Hepatocyte (in vitro differentiated cells): Measurements from ENCODE around the gene PID1. TPM values are rescaled to one million over a fixed set of nuclear protein-coding genes. Genes with fewer than 3 reads are reported as not detected.

Experiments
- DNase-seq: peaks from one replicate; pipeline ENCODE4 v3.0.0-alpha.2; 2016; ENCODE audit warnings: low spot score
- H2AFZ ChIP-seq: fragments of 200-600 bp; sonication (generic); 2 replicates; pipeline ENCODE4 v1.6.0; 2016; ENCODE audit warnings: antibody characterized with exemption, mild to moderate bottlenecking
- H3K27ac ChIP-seq: fragments of 200-600 bp; sonication (generic); 2 replicates; pipeline ENCODE4 v1.5.1; 2016; ENCODE audit warnings: mild to moderate bottlenecking
- H3K27me3 ChIP-seq: fragments of 200-600 bp; sonication (generic); 2 replicates; pipeline ENCODE4 v1.6.1; 2016
- H3K36me3 ChIP-seq: fragments of 200-600 bp; sonication (generic); replicated peaks from 2 replicates; pipeline ENCODE4 v1.5.1; 2016; ENCODE audit warnings: low read depth; ENCODE audit not compliant: insufficient read depth
- H3K4me1 ChIP-seq: fragments of 200-600 bp; sonication (generic); 2 replicates; pipeline ENCODE4 v1.5.1; 2016; ENCODE audit warnings: mild to moderate bottlenecking, moderate library complexity; ENCODE audit not compliant: insufficient read depth
- H3K4me2 ChIP-seq: fragments of 200-600 bp; sonication (generic); 2 replicates; pipeline ENCODE4 v1.6.0; 2016
- H3K4me3 ChIP-seq: fragments of 200-600 bp; sonication (generic); 2 replicates; pipeline ENCODE4 v1.5.1; 2016; ENCODE audit warnings: mild to moderate bottlenecking
- H3K79me2 ChIP-seq: fragments of 200-600 bp; sonication (generic); 2 replicates; pipeline ENCODE4 v1.6.0; 2017; ENCODE audit warnings: mild to moderate bottlenecking
- H3K9me2 ChIP-seq: fragments of 200-600 bp; sonication (generic); replicated peaks from 2 replicates; pipeline ENCODE4 v1.6.0; 2017; ENCODE audit warnings: mild to moderate bottlenecking; ENCODE audit not compliant: insufficient read depth
- H3K9me3 ChIP-seq: fragments of 200-600 bp; sonication (generic); 2 replicates; pipeline ENCODE4 v1.5.1; 2016; ENCODE audit warnings: low read depth, mild to moderate bottlenecking
- H4K20me1 ChIP-seq: fragments of 200-600 bp; sonication (generic); 2 replicates; pipeline ENCODE4 v1.6.0; 2016; ENCODE audit warnings: mild to moderate bottlenecking; ENCODE audit not compliant: insufficient read depth, poor library complexity, severe bottlenecking
- EZH2 ChIP-seq: fragments of 200-600 bp; sonication (generic); IDR thresholded peaks from 2 replicates; pipeline ENCODE4 v1.6.1; 2016; ENCODE audit warnings: antibody characterized with exemption, mild to moderate bottlenecking, borderline replicate concordance
- EZH2phosphoT487 ChIP-seq: fragments of 200-600 bp; sonication (generic); IDR thresholded peaks from one replicate; pipeline ENCODE4 v1.6.1; 2018; ENCODE audit warnings: antibody characterized with exemption, mild to moderate bottlenecking, low read depth, moderate library complexity; ENCODE audit not compliant: unreplicated experiment, severe bottlenecking
- WGBS: methylation state at CpG from one replicate; pipeline ENCODE4 v1.1.6; 2016; ENCODE audit warnings: low lambda C conversion rate; ENCODE audit errors: missing lambda C conversion rate; 5-methylcytosine and 5-hydroxymethylcytosine counted together
- polyA plus RNA-seq: library from polyadenylated mRNA; unstranded; fragments of >200 nt; fragmentation: Nextera tagmentation; extraction: Ambion mirVana; gene quantifications from 2 replicates; pipeline ENCODE4 v1.2.1, GENCODE V29; 2016
- total RNA-seq: library from RNA; depleted of rRNA; stranded (reverse); fragments of >200 nt; gene quantifications from 2 replicates; pipeline ENCODE4 v1.2.3, GENCODE V29; 2014
- TF ChIP-seq, protein P1 (sequence below): fragments of 200-600 bp; sonication (generic); IDR thresholded peaks from 2 replicates; pipeline ENCODE4 v1.5.1; 2016; ENCODE audit warnings: antibody characterized with exemption, mild to moderate bottlenecking; ENCODE audit not compliant: poor library complexity

Gene PID1
- total and polyA plus RNA-seq, 2 experiments from 2014 or later: 26.7 to 31.1 TPM

DNA sequence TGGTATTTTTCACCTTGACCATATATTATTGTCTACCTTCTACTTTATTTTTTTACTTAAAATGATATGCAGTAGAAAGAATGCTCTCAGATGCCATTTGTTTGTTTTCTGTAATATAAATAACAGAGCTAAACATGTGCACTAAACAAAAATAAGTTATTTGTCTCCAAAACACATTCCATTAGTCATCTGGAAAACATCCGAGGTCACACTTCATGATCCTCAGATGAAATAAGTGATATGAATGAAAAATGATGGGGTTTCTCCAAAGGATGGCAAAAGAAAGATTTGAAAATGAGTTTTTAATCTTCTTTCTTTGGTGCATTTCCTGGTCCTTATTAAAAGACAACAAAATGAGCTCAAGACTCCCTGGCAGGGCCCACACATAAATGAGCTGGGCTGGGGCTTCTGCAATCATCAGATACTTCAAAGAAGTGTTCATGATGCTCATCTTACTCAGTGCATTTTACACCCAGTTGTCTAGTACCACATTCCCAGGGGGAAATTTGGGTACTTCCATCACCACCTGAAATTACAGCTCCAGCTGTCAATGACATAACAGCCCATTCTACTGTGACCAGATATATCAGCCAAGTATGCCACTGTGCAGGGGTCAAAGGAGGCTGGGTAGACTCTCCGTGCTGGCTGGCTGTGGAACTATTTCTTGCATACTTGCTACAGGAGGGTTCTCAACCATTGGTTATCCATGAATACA is 283.5 kb downstream of the PID1 start:
- Histone ChIP-seq H3K9me3 (no peaks in the 10 kb centered on the region), H3K9me2 (no peaks in the 10 kb centered on the region), H3K36me3 (no peaks in the 10 kb centered on the region), H3K4me2 (no peak overlapping the region), H3K4me1 (no peaks in the 10 kb centered on the region), H4K20me1 (no peaks in the 10 kb centered on the region), H2AFZ (no peak overlapping the region), H3K27me3 (no peaks in the 10 kb centered on the region), H3K27ac (no peak overlapping the region), H3K79me2 (no peaks in the 10 kb centered on the region), H3K4me3 (no peak overlapping the region)
- 74% methylated on average over 2 of the region's 2 CpGs for WGBS
- TF ChIP-seq, protein P1, sequence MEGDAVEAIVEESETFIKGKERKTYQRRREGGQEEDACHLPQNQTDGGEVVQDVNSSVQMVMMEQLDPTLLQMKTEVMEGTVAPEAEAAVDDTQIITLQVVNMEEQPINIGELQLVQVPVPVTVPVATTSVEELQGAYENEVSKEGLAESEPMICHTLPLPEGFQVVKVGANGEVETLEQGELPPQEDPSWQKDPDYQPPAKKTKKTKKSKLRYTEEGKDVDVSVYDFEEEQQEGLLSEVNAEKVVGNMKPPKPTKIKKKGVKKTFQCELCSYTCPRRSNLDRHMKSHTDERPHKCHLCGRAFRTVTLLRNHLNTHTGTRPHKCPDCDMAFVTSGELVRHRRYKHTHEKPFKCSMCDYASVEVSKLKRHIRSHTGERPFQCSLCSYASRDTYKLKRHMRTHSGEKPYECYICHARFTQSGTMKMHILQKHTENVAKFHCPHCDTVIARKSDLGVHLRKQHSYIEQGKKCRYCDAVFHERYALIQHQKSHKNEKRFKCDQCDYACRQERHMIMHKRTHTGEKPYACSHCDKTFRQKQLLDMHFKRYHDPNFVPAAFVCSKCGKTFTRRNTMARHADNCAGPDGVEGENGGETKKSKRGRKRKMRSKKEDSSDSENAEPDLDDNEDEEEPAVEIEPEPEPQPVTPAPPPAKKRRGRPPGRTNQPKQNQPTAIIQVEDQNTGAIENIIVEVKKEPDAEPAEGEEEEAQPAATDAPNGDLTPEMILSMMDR: no peak
- TF ChIP-seq EZH2phosphoT487 (no peak), EZH2 (no peak)
- DNase-seq: no peak

GRCh38 chr2:228986961-228987360 is 284.1 kb downstream of the PID1 start:
- Histone ChIP-seq H3K27me3 (no peaks in the 10 kb centered on the region), H3K4me3 (no peak overlapping the region), H3K4me1 (no peaks in the 10 kb centered on the region), H3K27ac (no peak overlapping the region), H3K9me2 (no peaks in the 10 kb centered on the region), H3K36me3 (no peaks in the 10 kb centered on the region), H4K20me1 (no peaks in the 10 kb centered on the region), H3K4me2 (no peak overlapping the region), H3K79me2 (no peaks in the 10 kb centered on the region), H3K9me3 (no peaks in the 10 kb centered on the region), H2AFZ (no peak overlapping the region)
- DNase-seq: no peak
- WGBS: 61% methylated on average over 1 of the region's 1 CpG
- TF ChIP-seq EZH2 (no peak), EZH2phosphoT487 (no peak)
- TF ChIP-seq, protein P1: no peak

- Histone ChIP-seq H3K9me3 (no peaks in the 10 kb centered on the region), H3K36me3 (no peaks in the 10 kb centered on the region), H2AFZ (no peak overlapping the region), H3K4me2 (no peak overlapping the region), H3K79me2 (no peaks in the 10 kb centered on the region), H3K4me3 (no peak overlapping the region), H4K20me1 (no peaks in the 10 kb centered on the region), H3K27me3 (no peaks in the 10 kb centered on the region), H3K27ac (no peak overlapping the region), H3K4me1 (no peaks in the 10 kb centered on the region), H3K9me2 (no peaks in the 10 kb centered on the region)
- 82% methylated on average over 4 of the region's 4 CpGs for WGBS
- TF ChIP-seq EZH2phosphoT487: no peak
- TF ChIP-seq, protein P1: no peak
- DNase-seq: no peak
Measured at GRCh38 chr2:228983700-228984099, 287.4 kb downstream of the PID1 start.
